OCI-LY3 (cell line): Measurements from ENCODE around the gene PAPOLB.
"Not testable (repeated sequence)": the region's sequence is repeated elsewhere in the genome, so short reads cannot be mapped to it uniquely, and the experiment has no call there.

ENCODE experiments used
- H2AFZ ChIP-seq: fragments of 200-600, 300-600 bp; shearing (Covaris generic); 2 replicates; pipeline ENCODE4 v1.6.0; 2014; ENCODE audit warnings: antibody characterized with exemption, low read depth, low read length
- H3K27ac ChIP-seq: fragments of 200-600, 300-600 bp; sonication (generic); 2 replicates; pipeline ENCODE4 v1.5.1; 2014; ENCODE audit warnings: mild to moderate bottlenecking, low read length, moderate library complexity, mixed read lengths
- H3K27me3 ChIP-seq: fragments of 200-600, 300-600 bp; sonication (generic); 2 replicates; pipeline ENCODE4 v1.6.1; 2014; ENCODE audit warnings: low read depth, low read length, mixed read lengths
- H3K36me3 ChIP-seq: fragments of 200-600, 300-600 bp; sonication (generic); replicated peaks from 2 replicates; pipeline ENCODE3; 2014; ENCODE audit warnings: low read depth, low read length, mixed read lengths
- H3K4me1 ChIP-seq: fragments of 300-600, 200-600 bp; sonication (generic); 2 replicates; pipeline ENCODE4 v1.6.1; 2014; ENCODE audit warnings: low read length, mixed read lengths
- H3K4me2 ChIP-seq: fragments of 200-600, 300-600 bp; sonication (generic); 2 replicates; pipeline ENCODE4 v1.6.1; 2014; ENCODE audit warnings: low read length, mixed read lengths
- H3K4me3 ChIP-seq: fragments of 300-600, 200-600 bp; sonication (generic); 2 replicates; pipeline ENCODE4 v1.5.1; 2014; ENCODE audit warnings: antibody characterized with exemption, mild to moderate bottlenecking, low read length, moderate library complexity
- H3K79me2 ChIP-seq: fragments of 300-600, 200-600 bp; shearing (Covaris generic); 2 replicates; pipeline ENCODE4 v1.6.1; 2014; ENCODE audit warnings: mild to moderate bottlenecking, low read length, mixed read lengths
- H3K9ac ChIP-seq: fragments of 300-600, 200-600 bp; shearing (Covaris generic); 2 replicates; pipeline ENCODE4 v1.6.0; 2014; ENCODE audit warnings: mild to moderate bottlenecking, low read length, moderate library complexity
- H3K9me3 ChIP-seq: fragments of 200-600, 300-600 bp; shearing (Covaris generic); 2 replicates; pipeline ENCODE4 v1.6.1; 2014; ENCODE audit warnings: low read length, mixed read lengths; ENCODE audit not compliant: insufficient read depth
- H4K20me1 ChIP-seq: fragments of 200-600, 300-600 bp; sonication (generic); 2 replicates; pipeline ENCODE4 v1.6.1; 2016; ENCODE audit warnings: low read length, mixed read lengths; ENCODE audit not compliant: insufficient read depth
- EZH2phosphoT487 ChIP-seq: fragments of 200-600 bp; shearing (Covaris generic); IDR thresholded peaks from 2 replicates; pipeline ENCODE4 v1.6.1; 2018; ENCODE audit warnings: antibody characterized with exemption, mixed run types, low read depth
- TF ChIP-seq, protein P1 (sequence below): fragments of 200-600, 300-600 bp; sonication (generic); IDR thresholded peaks from 2 replicates; pipeline ENCODE4 v1.5.1; 2014; ENCODE audit warnings: antibody characterized with exemption, low read length, low read depth

Gene PAPOLB

DNA sequence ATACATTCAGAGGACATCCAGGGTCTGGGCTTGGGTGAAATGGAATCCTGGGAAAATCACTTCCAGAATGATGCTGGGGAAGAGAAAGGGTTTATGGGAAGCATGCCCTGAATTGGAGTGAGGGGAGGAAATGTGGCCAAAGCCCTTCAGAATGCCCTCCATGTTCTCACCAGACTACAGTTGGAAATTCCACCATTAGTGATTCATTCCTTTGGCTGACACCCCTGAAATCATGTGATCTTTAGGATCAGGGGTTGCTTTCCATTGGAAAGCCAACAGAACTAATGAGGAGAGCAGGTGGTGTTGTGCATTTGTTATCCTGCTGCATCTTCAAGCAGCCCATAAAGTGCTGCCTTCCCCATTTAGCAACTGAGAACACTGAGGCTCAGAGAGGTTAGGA, 42.5 kb upstream of the PAPOLB start:
- H3K4me2 ChIP-seq, result no peak overlapping the region
- no peak overlapping the region for H3K9ac ChIP-seq

DNA sequence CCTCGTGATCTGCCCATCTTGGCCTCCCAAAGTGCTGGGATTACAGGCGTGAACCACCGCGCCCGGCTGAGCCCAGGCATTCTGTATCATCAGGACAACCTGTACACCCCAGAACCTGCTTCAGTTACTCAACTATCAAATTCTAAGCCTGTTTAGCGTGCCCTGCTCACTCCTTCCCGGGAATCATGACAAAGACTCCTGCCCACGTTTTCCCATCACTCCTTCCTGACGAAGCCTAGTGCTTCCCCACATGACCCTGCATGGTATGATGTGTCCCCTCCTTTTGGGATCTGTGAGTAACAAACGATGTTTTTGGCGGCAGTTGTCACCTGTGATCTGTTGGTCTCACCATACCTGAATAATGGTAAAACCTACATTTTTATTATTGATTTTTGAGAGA, 33.9 kb upstream of the PAPOLB start:
- Histone ChIP-seq H2AFZ (no peak overlapping the region), H3K79me2 (no peaks in the 10 kb centered on the region), H3K4me1 (peaks cover 10% of the 10 kb centered on the region; the same call in 1 of the 2 replicates), H3K9ac (no peak overlapping the region), H3K4me2 (no peak overlapping the region), H4K20me1 (no peaks in the 10 kb centered on the region), H3K27me3 (no peaks in the 10 kb centered on the region), H3K9me3 (no peaks in the 10 kb centered on the region), H3K4me3 (no peak overlapping the region), H3K27ac (no peak overlapping the region), H3K36me3 (no peaks in the 10 kb centered on the region)
- no peak for TF ChIP-seq EZH2phosphoT487
- TF ChIP-seq, protein P1, sequence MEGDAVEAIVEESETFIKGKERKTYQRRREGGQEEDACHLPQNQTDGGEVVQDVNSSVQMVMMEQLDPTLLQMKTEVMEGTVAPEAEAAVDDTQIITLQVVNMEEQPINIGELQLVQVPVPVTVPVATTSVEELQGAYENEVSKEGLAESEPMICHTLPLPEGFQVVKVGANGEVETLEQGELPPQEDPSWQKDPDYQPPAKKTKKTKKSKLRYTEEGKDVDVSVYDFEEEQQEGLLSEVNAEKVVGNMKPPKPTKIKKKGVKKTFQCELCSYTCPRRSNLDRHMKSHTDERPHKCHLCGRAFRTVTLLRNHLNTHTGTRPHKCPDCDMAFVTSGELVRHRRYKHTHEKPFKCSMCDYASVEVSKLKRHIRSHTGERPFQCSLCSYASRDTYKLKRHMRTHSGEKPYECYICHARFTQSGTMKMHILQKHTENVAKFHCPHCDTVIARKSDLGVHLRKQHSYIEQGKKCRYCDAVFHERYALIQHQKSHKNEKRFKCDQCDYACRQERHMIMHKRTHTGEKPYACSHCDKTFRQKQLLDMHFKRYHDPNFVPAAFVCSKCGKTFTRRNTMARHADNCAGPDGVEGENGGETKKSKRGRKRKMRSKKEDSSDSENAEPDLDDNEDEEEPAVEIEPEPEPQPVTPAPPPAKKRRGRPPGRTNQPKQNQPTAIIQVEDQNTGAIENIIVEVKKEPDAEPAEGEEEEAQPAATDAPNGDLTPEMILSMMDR, result no peak

More for the DNA sequence above, 42.5 kb upstream of the PAPOLB start:
- Histone ChIP-seq H3K4me1 (peaks cover 10% of the 10 kb centered on the region; the same call in 1 of the 2 replicates), H3K4me3 (no peak overlapping the region), H3K36me3 (no peaks in the 10 kb centered on the region), H4K20me1 (no peaks in the 10 kb centered on the region), H2AFZ (no peak overlapping the region), H3K27ac (no peak overlapping the region), H3K27me3 (no peaks in the 10 kb centered on the region), H3K9me3 (no peaks in the 10 kb centered on the region), H3K79me2 (no peaks in the 10 kb centered on the region)
- TF ChIP-seq EZH2phosphoT487, result no peak
- TF ChIP-seq, protein P1, result no peak

GRCh38 chr7:4894482-4894881, 32.7 kb upstream of the PAPOLB start:
- H3K4me3 ChIP-seq, result no peak overlapping the region
- no peak overlapping the region for H3K9ac ChIP-seq
- no peak overlapping the region for H3K27ac ChIP-seq
- no peaks in the 10 kb centered on the region for H4K20me1 ChIP-seq
- H3K4me2 ChIP-seq, result no peak overlapping the region
- no peaks in the 10 kb centered on the region for H3K27me3 ChIP-seq
- H3K36me3 ChIP-seq, result no peaks in the 10 kb centered on the region
- H3K79me2 ChIP-seq, result no peaks in the 10 kb centered on the region
- no peaks in the 10 kb centered on the region for H3K9me3 ChIP-seq
- no peak for TF ChIP-seq EZH2phosphoT487
- TF ChIP-seq, protein P1, result no peak
- no peak overlapping the region for H2AFZ ChIP-seq
- H3K4me1 ChIP-seq, result no peaks in the 10 kb centered on the region

DNA sequence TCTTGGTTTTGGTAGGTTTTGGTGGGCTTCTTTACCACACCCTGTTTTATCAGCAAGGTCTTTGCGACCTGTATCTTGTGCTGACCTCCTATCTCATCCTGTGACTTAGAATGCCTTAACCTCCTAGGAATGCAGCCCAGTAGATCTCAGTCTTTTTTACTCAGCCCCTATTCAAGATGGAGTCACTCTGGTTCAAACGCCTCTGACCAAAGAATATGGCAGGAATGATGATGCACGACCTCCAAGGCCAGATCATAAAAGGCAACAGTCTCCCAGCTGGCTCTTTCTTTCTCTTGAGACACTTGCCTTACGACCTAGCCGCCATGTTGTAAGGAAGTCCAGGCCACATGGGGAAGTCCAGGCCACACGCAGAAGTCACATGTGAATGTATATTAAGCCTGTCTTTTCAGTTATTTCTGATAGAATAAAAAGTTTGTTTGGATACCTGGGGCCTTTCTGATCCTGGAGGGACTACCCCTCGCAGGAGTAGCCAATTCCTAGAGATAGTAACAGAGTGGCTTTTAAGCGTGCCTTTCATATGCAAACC, 32.2 kb upstream of the PAPOLB start:
- no peak overlapping the region for H3K4me3 ChIP-seq
- H4K20me1 ChIP-seq, result no peaks in the 10 kb centered on the region
- H3K4me1 ChIP-seq, result no peaks in the 10 kb centered on the region
- TF ChIP-seq, protein P1, result no peak
- TF ChIP-seq EZH2phosphoT487, result no peak
- H3K27ac ChIP-seq, result no peak overlapping the region
- no peaks in the 10 kb centered on the region for H3K27me3 ChIP-seq
- no peaks in the 10 kb centered on the region for H3K79me2 ChIP-seq
- H3K9ac ChIP-seq, result no peak overlapping the region
- H3K9me3 ChIP-seq, result no peaks in the 10 kb centered on the region
- no peak overlapping the region for H3K4me2 ChIP-seq
- H2AFZ ChIP-seq, result no peak overlapping the region
- no peaks in the 10 kb centered on the region for H3K36me3 ChIP-seq

DNA sequence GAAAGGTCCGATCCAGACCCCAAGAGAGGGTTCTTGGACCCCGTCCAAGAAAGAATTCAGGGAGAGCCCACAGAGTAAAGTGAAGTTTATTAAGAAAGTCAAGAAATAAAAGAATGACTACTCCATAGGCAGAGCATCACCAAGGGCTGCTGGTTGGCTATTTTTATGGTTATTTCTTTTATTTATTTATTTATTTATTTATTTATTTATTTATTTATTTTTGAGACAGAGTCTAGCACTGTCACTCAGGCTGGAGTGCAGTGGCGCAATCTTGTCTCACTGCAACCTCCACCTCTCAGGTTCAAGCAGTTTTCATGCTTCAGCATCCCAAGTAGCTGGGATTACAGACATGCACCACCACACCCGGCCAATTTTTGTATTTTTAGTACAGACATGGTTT, 31.4 kb upstream of the PAPOLB start:
- not testable (repeated sequence) for H3K4me1 ChIP-seq, H3K9ac ChIP-seq, H3K36me3 ChIP-seq, H4K20me1 ChIP-seq, H3K79me2 ChIP-seq, H3K4me2 ChIP-seq, H3K27ac ChIP-seq, H2AFZ ChIP-seq, H3K27me3 ChIP-seq, H3K4me3 ChIP-seq, H3K9me3 ChIP-seq

GRCh38 chr7:4891522-4891921, 29.7 kb upstream of the PAPOLB start:
- H3K9ac ChIP-seq, H2AFZ ChIP-seq, H3K4me2 ChIP-seq, H4K20me1 ChIP-seq, H3K9me3 ChIP-seq, H3K27ac ChIP-seq, H3K79me2 ChIP-seq, H3K36me3 ChIP-seq, H3K4me3 ChIP-seq, H3K4me1 ChIP-seq, H3K27me3 ChIP-seq: not testable (repeated sequence)
